Ovary (tissue), 9 donors: Measurements from ENCODE around the gene IER5. TPM values are rescaled to one million over a fixed set of nuclear protein-coding genes. Genes with fewer than 3 reads are reported as not detected.
A peak's percentile ranks its signal among the peaks of the same experiment; 100 is the strongest.

ENCODE experiments used
- DNase-seq, 5 donors: peaks; one replicate each; pipeline ENCODE4 v3.0.0-alpha.2; 2019 to 2020
- H3K27ac ChIP-seq, 2 donors: fragments of 200-600 bp; one replicate each; pipeline versions ENCODE4 v1.5.1 to v1.8.0; 2019 to 2022
- H3K27me3 ChIP-seq: fragments of 200-600 bp; one replicate; pipeline ENCODE4 v1.8.0; 2022
- H3K36me3 ChIP-seq: fragments of 200-600 bp; sonication (generic); one replicate; pipeline ENCODE4 v1.5.1; 2019
- H3K4me1 ChIP-seq: one replicate; pipeline ENCODE4 v1.8.1; 2013; ENCODE audit warnings: mild to moderate bottlenecking, moderate library complexity; ENCODE audit not compliant: insufficient read depth
- H3K4me3 ChIP-seq: fragments of 200-600 bp; sonication (generic); one replicate; pipeline ENCODE4 v1.5.1; 2017
- H3K9me3 ChIP-seq, 2 donors: fragments of 200-600 bp in 1 of 2; sonication (generic) in 1 of 2; one replicate each; pipeline versions ENCODE4 v1.5.1 to v1.8.1; 2013 to 2019; ENCODE audit warnings: mild to moderate bottlenecking in 1 of 2, moderate library complexity in 1 of 2
- EP300 ChIP-seq: sonication (generic); formaldehyde crosslinking; IDR thresholded peaks from one replicate; pipeline ENCODE4 v1.6.1; 2017; ENCODE audit warnings: antibody characterized with exemption
- POLR2A ChIP-seq: fragments of 450-650 bp; IDR thresholded peaks from one replicate; pipeline ENCODE4 v1.6.1; 2017; ENCODE audit warnings: antibody characterized with exemption, mild to moderate bottlenecking, moderate library complexity
- WGBS, 3 donors: extraction: QIAGEN DNeasy Blood & Tissue Kit in 1 of 3; methylation state at CpG; one replicate each; pipeline versions ENCODE4 v1.1.5 to v1.1.7; 2013 to 2017; 5-methylcytosine and 5-hydroxymethylcytosine counted together
- intact Hi-C, 4 donors: fragments of 100-400 bp; cut with DNase I; formaldehyde crosslinking; loops; one replicate each; pipeline versions ENCODE4 v1.11.0 to v1.15.1; 2022 to 2023
- polyA plus RNA-seq, 2 donors: library from polyadenylated mRNA; stranded (reverse); fragments of 200-250 nt in 1 of 2; fragments of 350-450 nt in 1 of 2; fragmentation: Illumina TruSeq in 1 of 2; extraction: RNeasy Lipid Tissue Mini Kit (QIAGEN cat#74804) in 1 of 2; gene quantifications; one replicate each; pipeline ENCODE4 v1.2.3, GENCODE V29; 2013 to 2014
- total RNA-seq, 7 donors: library from RNA; depleted of rRNA in 2 of 7; stranded (reverse); fragments of >200 nt in 2 of 7; fragmentation: NEBNext Ultra II Directional in 3 of 7; extraction: Animal tissue kit (Norgen Biotek cat#: 25700) in 3 of 7; gene quantifications; one replicate each; pipeline versions ENCODE4 v1.1.0 to v1.2.4, GENCODE V29; 2016 to 2023
- TF ChIP-seq, protein P1 (sequence below), 3 donors: fragments of 450-650 bp in 2 of 3; fragments of 200-600 bp in 1 of 3; IDR thresholded peaks; one replicate each; pipeline versions ENCODE4 v1.5.1 to v1.8.0; 2016 to 2022; ENCODE audit warnings: antibody characterized with exemption in 3 of 3, mild to moderate bottlenecking in 1 of 3
- donor health status: DM: no; HTN: no; CAD: no; lungs with moderate emphysema.
- donor health status: DM: no; HTN: no; CAD: no.
- donor health status: Bipolar disorder and iron deficiency.
- donor health status: DM: yes; HTN: yes; CAD: no.
- donor health status: DM: no; HTN: no; CAD: no.
- donor health status: DM: yes; HTN: yes; CAD: no.

The IER5 gene
- total and polyA plus RNA-seq, 9 donors: 2.5 to 43.4 (median 5.7) TPM

DNA sequence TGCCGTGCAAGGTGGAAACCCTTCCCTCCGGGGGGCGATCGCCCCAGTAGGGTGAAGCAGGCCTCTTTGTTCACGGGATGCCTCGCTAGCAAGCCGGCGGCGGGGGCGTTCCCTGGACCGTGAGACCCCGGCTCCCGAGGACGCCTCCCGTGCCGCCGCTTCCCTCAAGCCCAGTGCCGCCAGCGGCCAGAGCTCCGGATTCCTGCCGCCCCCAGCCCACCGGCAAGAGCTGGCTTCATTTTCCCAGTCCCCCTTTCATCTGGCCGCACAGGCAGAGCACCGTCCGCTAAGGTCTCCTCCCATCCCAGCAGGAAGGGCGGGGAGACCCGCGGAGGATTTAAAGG is 16.3 kb downstream of the IER5 start:
- H3K9me3 ChIP-seq: no peaks in the 10 kb centered on the region
- H3K4me3 ChIP-seq: peak overlapping the region; percentile 90
- DNase-seq: peak in 1 of 5 donors; percentile 45
- TF ChIP-seq, protein P1, sequence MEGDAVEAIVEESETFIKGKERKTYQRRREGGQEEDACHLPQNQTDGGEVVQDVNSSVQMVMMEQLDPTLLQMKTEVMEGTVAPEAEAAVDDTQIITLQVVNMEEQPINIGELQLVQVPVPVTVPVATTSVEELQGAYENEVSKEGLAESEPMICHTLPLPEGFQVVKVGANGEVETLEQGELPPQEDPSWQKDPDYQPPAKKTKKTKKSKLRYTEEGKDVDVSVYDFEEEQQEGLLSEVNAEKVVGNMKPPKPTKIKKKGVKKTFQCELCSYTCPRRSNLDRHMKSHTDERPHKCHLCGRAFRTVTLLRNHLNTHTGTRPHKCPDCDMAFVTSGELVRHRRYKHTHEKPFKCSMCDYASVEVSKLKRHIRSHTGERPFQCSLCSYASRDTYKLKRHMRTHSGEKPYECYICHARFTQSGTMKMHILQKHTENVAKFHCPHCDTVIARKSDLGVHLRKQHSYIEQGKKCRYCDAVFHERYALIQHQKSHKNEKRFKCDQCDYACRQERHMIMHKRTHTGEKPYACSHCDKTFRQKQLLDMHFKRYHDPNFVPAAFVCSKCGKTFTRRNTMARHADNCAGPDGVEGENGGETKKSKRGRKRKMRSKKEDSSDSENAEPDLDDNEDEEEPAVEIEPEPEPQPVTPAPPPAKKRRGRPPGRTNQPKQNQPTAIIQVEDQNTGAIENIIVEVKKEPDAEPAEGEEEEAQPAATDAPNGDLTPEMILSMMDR (IDR thresholded peaks at IDR 0.05): peak in 1 of 3 donors; percentile 22
- TF ChIP-seq POLR2A: no peak
- WGBS, 3 donors: 0% methylated on average over 28 of the region's 28 CpGs
- intact Hi-C loops: no loop called here
- peak overlapping the region; percentile 40 to 78 for H3K27ac ChIP-seq
- no peaks in the 10 kb centered on the region for H3K36me3 ChIP-seq
- H3K4me1 ChIP-seq: peaks cover 5% of the 10 kb centered on the region
- no peaks in the 10 kb centered on the region for H3K27me3 ChIP-seq

DNA sequence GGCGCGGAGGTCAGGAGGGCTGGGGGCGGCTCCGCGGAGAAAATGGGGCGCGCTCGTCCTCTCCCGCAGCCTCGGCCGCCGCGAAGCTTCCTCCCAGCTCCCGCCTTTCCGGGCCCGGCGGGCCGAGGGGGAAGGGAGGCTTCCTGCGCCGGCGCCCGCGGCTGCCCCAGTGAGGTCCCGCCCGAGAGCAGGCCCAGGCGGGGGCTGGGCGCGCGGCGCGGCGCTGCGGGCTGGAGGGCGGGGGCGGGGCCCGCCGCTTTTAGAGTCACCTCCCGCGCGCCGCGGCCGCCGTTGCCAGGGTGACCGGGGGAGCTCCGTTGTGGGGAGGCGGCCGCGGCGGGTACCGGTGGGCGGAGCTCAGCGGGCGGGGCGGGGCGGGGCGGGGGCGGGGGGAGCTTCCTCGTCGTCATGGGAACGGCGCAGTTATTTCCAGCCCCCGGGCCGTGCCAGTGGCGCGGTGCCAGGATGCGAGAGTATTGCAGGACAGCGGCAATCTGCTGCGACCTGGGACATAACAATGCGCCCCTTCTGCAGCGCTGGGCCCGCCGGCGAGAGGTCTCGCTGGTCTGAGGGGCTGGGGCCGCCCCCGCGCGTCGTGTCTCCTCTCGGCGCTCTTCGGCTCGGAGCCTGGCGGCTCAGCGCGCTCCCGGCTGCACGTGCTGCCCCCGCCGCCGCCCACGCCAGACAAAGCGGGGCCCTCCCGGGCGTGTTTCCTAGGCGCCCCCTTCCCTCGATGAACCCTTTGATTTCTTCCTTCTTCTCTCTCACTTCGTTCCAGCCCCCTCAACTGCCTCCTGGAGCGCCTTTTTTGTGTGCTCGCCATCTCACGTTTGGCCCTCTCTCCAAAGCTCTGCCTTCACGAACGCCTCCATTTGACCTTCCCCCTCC is 16.9 kb downstream of the IER5 start:
- intact Hi-C loops: no loop called here
- H3K36me3 ChIP-seq: no peaks in the 10 kb centered on the region
- 1 to 2% (median 2%) methylated on average over 69 to 104 of the region's 104 CpGs for WGBS, 3 donors
- TF ChIP-seq, protein P1 (IDR thresholded peaks at IDR 0.05): no peak
- TF ChIP-seq EP300 (no peak), POLR2A (peak; percentile 58)
- peaks cover 5% of the 10 kb centered on the region for H3K4me1 ChIP-seq
- peak; percentile 94 to 98 (median 97) for DNase-seq
- H3K27me3 ChIP-seq: no peaks in the 10 kb centered on the region
- peak overlapping the region; percentile 51 to 78 for H3K27ac ChIP-seq
- peak overlapping the region; percentile 90 for H3K4me3 ChIP-seq
- no peaks in the 10 kb centered on the region for H3K9me3 ChIP-seq

DNA sequence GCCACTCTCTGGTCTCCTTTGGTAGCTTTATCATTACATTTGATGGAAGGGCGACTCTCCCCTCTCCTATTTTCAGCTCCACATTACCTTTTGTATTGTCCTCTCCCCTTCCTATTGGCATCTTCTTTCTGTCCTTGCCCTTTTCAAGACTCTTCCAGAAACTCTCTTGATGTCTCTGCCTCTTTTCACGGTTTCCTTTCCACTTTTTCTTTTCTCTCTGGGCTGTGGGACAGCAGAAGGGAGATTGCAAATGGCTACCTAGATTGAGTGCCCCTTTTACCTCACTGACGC is 17.5 kb downstream of the IER5 start:
- Histone ChIP-seq H3K9me3 (no peaks in the 10 kb centered on the region), H3K4me3 (no peak overlapping the region), H3K36me3 (no peaks in the 10 kb centered on the region), H3K27ac (peak overlapping the region; percentile 51 to 57), H3K27me3 (no peaks in the 10 kb centered on the region), H3K4me1 (peaks cover 5% of the 10 kb centered on the region)
- TF ChIP-seq EP300 (no peak), POLR2A (no peak)
- TF ChIP-seq, protein P1 (IDR thresholded peaks at IDR 0.05): no peak
- DNase-seq: no peak
- WGBS, 3 donors: 59 to 67% (median 62%) methylated on average over 3 of the region's 3 CpGs
- intact Hi-C loops: no loop called here

DNA sequence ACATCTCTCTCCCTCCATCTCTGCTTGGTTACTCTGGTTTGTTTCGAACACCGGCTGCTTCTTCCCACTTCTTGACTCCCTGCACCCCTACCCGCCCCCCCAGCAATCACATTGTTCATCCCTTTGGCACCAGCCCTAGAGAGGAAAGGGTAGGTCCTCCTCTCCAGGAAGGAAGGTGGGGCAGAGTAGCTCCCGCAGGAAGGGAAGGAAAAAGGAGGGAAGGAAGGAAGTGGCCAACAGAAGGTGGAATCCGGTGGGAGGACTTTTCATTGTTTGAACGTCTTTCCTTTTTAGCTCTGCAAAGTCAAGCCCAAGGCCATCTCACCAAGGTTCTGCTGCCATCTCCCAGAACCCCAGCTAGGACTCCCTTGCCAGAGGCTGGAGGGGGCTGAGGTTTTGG is 18.0 kb downstream of the IER5 start:
- intact Hi-C loops: no loop called here
- WGBS, 3 donors: 58 to 71% (median 64%) methylated on average over 6 of the region's 6 CpGs

More for the DNA sequence above, 18.0 kb downstream of the IER5 start:
- no peak for DNase-seq
- Histone ChIP-seq H3K36me3 (no peaks in the 10 kb centered on the region), H3K9me3 (no peaks in the 10 kb centered on the region), H3K4me3 (no peak overlapping the region), H3K27me3 (no peaks in the 10 kb centered on the region), H3K4me1 (peaks cover 5% of the 10 kb centered on the region), H3K27ac (no peak overlapping the region)
- no peak for TF ChIP-seq POLR2A
- TF ChIP-seq, protein P1 (IDR thresholded peaks at IDR 0.05): no peak
- TF ChIP-seq EP300: no peak
